Stimulated activated naive CD8-positive, alpha-beta T cell treated with anti-CD3 and anti-CD28 coated beads, Interleukin-15, Interleukin-2, amounts not matched to agents 100 U/mL and 50 U/mL, for 24 hours (primary cell): Measurements from ENCODE around the gene POLR2C.

Source experiments
- ATAC-seq: fragments of 150-1000 bp; cut with Tn5 transposase; one replicate; pipeline ENCODE4 v1.10.0; 2021
- DNase-seq: peaks from one replicate; pipeline ENCODE4 v3.0.0; 2021

POLR2C gene

GRCh38 chr16:57447186-57447962, 15.1 kb upstream of the POLR2C start, which contains the start of the genes CIAPIN1 and COQ9:
Gene CIAPIN1 (minus strand): TSS chr16:57447385. CDS start chr16:57440928, 6,457 bp downstream.
Gene COQ9 (plus strand): TSS chr16:57447479. CDS start chr16:57447506, 27 bp downstream.
- ATAC-seq (peak; percentile 100), DNase-seq (peak; percentile 93)

GRCh38 chr16:57452021-57452420, 10.5 kb upstream of the POLR2C start:
- ATAC-seq (no peak), DNase-seq (no peak)

- DNase-seq = peak; percentile 19
- peak; percentile 3 for ATAC-seq
Measured at GRCh38 chr16:57462978-57463362, 491 bp downstream of the POLR2C start.

GRCh38 chr16:57464523-57464922, 2.0 kb downstream of the POLR2C start:
- ATAC-seq (no peak), DNase-seq (no peak)

DNA sequence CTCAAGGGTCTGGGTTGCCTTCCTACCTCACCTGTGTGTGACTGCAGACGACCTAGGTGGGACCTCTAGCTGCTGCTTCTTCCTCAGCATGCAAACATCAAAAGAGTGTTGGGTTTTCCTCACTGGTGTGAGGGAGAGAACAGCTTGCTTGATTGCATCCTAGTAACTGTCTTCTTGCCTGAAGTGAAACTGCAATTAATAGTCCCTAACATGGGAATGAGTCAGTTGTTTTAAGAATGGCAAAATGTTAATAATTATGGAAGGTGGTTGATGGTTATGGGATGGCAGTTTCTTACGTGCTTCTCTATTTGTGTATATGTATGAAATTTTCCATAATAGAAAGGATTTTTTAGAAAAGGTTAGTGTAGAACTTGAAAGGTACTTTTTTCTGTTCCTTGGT, 5.9 kb downstream of the POLR2C start:
- DNase-seq = no peak

DNA sequence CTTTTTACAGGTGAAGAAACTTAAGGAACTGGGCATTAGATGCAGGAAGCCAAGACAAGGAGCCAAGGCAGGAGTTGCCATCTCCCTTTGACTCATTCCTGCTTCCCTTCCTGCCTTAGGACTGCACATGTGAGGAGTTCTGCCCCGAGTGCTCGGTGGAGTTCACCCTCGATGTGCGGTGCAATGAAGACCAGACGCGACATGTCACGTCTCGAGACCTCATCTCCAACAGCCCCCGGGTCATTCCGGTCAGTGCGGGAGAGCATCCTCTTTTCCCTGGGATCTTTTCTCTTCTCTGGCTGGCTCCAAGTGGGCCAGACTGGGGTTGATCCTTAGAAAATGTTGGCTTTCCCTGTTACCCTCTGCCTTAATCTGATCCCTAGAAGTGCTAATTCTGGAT, 6.6 kb downstream of the POLR2C start:
- DNase-seq (no peak), ATAC-seq (no peak)

More for the DNA sequence above, 5.9 kb downstream of the POLR2C start:
- ATAC-seq = no peak

GRCh38 chr16:57469917-57470470, 7.5 kb downstream of the POLR2C start:
- no peak for ATAC-seq
- DNase-seq = no peak

- no peak for ATAC-seq
- DNase-seq = no peak
Measured at GRCh38 chr16:57470711-57471110, 8.2 kb downstream of the POLR2C start.

GRCh38 chr16:57471209-57471608, 8.7 kb downstream of the POLR2C start:
- DNase-seq (no peak), ATAC-seq (no peak)

- DNase-seq (no peak), ATAC-seq (no peak)
Measured at GRCh38 chr16:57471852-57472664, 9.6 kb downstream of the POLR2C start.

DNA sequence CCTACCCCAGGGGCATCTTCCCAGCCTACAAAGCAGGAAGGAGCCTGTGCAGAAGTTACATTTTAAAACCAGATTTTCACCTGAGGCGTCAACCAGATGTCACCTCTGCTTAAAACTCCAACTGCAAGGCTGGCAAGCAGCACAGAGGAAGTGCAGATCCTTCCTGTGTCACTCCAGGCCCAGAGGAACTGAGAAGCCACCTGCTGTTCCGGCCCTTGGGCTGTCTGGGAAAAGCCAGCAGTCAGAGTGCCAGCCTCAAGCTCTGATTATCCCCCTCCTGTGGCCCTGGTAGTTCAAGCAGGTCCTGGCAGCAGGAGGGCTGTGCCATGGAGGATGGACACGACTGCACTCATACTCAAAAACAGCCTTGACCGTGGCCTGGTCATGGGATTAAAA, 10.2 kb downstream of the POLR2C start:
- DNase-seq = no peak

DNA sequence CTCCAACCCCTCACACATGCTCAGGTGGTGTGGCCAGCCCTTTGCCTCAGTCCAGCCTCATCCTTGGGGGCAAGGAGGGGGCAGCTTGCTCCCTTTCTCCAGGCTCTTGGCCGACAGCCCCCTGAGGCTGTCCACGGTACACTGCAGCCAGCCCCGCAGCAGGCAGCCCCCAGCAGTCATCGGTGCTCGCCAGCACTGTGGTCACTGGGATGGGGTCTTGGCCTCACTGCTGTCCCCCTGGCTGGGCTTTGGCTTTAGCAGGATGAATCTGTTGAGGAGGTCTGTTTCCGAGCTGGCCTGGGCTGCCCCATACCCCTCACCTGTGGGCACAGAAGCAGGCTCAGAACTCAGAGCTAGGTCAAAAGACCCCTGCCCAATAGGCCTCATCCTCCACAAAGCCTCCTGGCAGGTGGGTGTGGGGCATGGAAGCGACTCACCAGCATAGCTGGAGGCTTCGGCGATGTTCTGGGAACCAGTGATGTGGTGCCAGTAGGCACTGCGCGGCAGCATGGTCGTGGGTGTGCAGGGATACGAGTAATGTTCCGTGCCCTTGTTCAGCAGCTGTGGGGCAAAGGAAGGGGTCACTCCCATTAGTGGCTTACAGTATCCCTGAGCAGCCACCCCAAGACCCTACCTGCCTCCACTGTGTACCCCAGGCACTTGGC, 10.8 kb downstream of the POLR2C start:
- DNase-seq (no peak), ATAC-seq (no peak)

More for the DNA sequence above, 10.2 kb downstream of the POLR2C start:
- ATAC-seq = no peak

DNA sequence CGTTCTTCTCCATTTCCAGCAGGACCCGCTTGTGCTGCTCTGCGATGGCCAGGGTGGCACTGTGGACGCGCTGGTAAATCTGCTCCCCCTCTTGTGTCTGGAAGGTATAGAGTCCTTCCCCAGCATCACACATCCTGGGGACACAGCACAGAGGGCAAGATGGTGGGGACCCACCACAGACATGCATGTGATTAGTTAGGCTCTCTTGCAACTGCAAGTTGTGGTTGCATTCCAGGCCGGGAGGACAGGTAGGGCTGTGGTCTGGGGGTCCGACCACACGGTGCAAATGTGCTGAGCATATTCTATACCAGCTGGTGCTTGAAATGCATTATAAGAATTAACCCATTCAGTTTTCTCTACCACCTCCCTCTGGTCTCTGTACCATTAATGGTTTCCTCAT, 11.4 kb downstream of the POLR2C start:
- DNase-seq = no peak
- ATAC-seq = no peak

DNA sequence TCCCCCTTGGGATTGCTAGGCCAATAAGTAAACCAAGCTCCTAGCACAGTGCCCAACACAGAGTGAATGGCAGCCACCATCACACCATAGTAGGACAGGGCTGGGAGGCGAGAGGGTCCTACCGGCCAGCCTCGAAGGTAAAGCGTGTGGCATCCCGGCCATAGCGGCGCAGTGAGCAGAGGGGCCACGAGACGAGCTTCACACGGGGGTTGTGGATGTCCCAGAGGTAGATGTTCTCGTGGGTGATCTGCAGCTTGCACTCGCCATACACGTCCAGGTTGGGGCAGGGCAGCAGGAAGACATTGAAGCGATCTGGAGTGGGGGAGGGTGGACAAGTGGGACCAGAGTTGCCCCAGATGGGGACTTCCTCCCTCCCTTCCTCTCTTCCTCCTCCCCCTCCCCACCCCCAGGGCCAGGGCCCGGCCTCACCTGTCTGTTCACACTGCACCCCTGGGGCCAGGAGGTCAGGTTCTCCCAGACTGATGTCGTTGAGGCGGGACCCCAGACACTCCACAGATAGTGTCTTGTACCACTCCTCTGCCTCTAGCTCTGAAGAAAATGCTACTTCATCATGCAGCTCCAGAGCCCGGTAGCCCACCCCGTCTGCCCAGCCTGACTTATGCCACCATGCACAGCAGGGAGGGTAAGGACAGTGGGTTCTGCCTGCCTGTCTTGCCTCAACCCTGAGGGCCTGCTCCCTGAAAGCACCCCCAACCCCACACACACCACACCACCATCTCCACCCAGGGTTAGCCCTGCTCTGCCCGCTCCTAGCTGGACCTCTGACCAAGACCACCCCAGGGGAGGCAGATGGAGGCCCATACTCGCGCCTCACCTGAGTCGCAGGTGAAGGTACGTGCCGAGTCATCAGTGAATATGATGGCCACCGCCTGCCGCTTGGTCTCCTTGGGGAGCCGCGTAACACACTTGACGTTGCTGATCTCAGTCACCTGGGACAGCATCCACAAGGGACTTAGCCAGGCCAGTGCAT, 12.5 kb downstream of the POLR2C start:
- ATAC-seq (no peak), DNase-seq (no peak)

- DNase-seq = peak; percentile 76
- peak; percentile 84 for ATAC-seq
Measured at GRCh38 chr16:57475711-57476339, 13.3 kb downstream of the POLR2C start.

GRCh38 chr16:57476546-57477410, 14.3 kb downstream of the POLR2C start:
- DNase-seq (no peak), ATAC-seq (no peak)

DNA sequence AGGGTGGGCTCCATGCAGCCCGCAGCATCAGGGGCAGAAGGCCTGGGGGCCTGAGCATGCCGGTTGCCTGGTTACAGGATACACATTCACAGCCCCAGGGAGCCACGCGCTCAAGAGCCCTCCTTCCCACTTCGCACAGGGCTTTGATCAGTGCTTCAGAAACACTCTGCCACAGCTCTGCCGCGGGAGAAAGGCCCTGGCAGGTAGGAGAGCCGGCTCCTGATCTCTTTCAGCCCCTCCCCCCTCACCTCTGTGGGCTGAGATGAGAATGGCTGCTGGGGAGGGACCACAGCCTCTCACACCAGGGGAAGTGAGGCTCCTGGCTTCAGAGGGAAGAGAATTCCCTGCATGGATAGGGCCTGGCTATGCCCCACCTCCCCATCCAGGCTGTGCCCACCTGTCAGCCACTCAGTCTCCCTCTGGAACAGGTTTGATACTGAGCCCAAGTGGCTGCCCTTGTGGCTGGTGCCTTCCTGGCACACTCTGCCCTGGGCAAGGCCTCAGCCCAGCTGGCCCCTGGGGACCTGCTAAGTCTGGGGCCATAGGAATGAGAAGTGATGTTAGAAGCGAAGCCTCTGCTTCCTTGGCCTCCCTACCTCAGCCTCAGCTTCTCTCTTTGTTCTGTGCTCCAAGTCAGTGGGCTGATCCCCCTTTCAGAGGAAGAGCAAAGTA, 15.2 kb downstream of the POLR2C start:
- DNase-seq (no peak), ATAC-seq (no peak)

DNA sequence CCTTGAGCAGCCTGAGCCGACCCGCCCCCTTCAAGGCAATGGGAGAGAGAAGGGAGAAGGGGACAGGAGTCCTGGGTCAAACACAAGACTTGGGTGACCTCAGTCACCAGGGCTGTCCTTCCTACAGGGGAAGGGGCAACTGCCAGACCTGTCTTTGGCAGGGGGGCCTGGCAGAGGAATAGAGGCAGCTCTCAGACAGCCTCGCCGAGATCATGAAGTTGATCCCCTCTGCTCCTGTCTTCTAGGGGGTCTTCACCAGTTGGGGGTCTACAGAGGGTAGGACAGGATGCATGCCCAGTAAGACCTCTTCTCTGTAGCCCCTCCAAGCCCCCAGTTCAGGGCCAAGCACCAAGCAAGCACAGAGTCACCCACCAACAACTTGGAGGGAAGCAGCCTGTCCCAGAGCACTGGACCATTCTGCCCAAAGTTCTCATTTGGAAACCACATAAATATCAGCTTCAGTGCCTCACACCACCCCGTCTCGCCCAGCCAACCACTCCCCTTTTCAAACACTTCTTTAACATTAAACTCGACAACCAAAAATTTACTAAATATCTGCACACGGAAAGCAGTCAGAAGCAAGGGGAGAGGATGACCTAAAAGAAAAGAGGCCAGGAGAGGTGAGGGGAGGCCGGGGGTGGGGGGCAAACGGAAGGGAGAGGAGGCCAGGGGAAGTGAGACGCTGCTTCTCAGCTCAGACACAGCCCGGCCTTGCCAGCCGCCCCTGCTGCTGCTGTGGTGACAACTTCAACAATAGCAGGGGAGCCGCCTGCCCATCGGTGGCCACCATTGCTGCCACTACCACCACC, 16.1 kb downstream of the POLR2C start:
- DNase-seq (no peak), ATAC-seq (no peak)
